ENCODE results near the gene APOL5.
"Not testable (repeated sequence)": the region's sequence is repeated elsewhere in the genome, so short reads cannot be mapped to it uniquely, and the experiment has no call there.

Gene APOL5

GRCh38 chr22:35711336-35711735, 6.3 kb upstream of the APOL5 start:
- DNase-seq (ENCODE audit: low spot score) = no peak

GRCh38 chr22:35712672-35713071, 5.0 kb upstream of the APOL5 start:
- DNase-seq (ENCODE audit: low spot score) = no peak

DNA sequence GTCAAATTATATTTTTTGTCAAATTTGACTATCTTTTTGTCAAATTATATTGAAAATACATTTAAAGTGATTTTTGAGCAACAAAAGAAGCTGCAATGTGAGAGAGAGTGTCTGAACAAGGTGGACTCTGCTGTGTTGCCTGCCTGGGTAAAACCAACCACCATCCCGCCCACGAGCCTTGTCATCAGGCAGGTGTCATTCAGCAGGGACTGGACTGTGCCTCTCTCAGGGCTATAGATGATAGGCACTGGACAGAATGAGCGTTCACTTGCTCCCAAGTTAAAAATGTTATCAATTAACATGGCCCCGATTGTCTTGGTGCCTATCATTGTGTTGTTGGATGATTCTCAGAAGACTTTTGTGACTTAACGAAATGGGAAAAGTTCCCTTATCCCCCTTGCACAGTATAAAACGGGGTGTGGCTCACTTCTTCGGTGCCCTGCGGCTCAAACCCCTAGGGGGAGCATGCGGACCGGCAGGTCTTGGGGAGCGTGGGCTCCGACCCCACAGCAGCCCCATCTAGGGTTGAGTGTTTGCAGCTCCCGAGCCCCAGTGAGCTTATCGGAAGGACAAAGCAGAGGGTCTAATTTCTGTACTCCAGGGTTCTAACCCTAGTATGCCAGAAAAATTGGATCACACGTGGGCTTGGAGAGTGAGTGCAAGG, 1.7 kb downstream of the APOL5 start:
- DNase-seq (ENCODE audit: low spot score) = no peak

GRCh38 chr22:35721960-35722359, 4.3 kb downstream of the APOL5 start:
- no peak for DNase-seq (ENCODE audit: low spot score)

- no peak for DNase-seq (ENCODE audit: low spot score)
These were observed 7.8 kb downstream of the APOL5 start for GRCh38 chr22:35725521-35725920.

DNA sequence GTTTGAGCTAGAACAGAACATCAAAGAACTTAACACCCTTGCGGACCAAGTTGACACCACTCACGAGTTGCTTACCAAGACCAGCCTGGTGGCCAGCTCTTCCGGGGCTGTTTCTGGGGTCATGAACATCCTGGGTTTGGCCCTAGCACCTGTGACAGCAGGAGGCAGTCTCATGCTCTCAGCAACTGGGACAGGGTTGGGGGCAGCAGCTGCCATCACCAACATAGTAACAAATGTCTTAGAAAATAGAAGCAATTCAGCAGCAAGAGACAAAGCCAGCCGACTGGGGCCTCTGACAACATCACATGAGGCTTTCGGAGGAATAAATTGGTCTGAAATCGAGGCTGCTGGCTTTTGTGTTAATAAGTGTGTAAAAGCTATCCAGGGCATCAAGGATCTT, 8.7 kb downstream of the APOL5 start:
- no peak for DNase-seq (ENCODE audit: low spot score)

- DNase-seq (ENCODE audit: low spot score) = no peak
These were observed 9.3 kb downstream of the APOL5 start for GRCh38 chr22:35726933-35727332.

- no peak for DNase-seq (ENCODE audit: low spot score)
These were observed 9.8 kb downstream of the APOL5 start for GRCh38 chr22:35727436-35727835.

- no peak for DNase-seq (ENCODE audit: low spot score)
These were observed 11.1 kb downstream of the APOL5 start for GRCh38 chr22:35728639-35729308.

- no peak for DNase-seq (ENCODE audit: low spot score)
These were observed 11.6 kb downstream of the APOL5 start for GRCh38 chr22:35729309-35729698.

DNA sequence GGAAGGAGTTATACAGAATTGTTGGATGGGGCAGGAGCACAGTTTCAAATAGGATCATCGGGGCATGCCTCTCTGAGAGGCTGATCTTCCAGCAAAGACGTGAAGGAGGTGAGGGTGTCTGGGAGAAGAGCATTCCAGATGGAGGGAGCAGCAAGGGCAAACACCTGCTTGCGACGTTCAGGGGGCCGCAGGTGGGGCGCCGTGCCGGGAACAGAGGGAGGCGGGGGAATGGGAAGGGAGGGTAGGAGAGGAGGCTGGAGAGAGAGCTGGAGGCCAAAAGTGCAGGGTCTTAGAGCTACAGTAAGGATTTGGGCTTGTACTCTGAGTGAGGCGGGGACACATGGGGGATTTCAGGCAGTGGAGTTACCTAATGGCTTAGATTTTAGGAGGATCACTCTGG, 13.6 kb downstream of the APOL5 start:
- DNase-seq (ENCODE audit: low spot score) = no peak

DNA sequence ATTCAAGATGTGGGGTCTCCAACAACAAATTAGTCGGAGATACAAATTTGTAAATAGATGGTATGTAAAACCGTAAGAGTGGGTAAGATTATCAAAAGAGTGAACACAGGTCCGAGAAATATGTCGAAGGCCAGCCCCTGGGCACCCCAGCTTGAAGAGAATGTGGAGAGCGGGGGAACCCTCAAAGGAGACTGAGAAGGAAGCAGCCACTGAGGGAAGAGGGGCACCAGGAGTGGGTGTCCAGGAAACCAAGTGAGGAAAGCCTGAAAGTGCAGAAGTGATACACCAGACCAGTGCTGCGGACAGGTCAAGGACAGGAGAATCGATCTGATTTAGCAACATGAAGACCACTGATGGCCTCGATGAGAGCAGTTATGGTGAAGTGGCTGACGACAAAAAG, 14.4 kb downstream of the APOL5 start:
- DNase-seq (ENCODE audit: low spot score) = no peak

DNA sequence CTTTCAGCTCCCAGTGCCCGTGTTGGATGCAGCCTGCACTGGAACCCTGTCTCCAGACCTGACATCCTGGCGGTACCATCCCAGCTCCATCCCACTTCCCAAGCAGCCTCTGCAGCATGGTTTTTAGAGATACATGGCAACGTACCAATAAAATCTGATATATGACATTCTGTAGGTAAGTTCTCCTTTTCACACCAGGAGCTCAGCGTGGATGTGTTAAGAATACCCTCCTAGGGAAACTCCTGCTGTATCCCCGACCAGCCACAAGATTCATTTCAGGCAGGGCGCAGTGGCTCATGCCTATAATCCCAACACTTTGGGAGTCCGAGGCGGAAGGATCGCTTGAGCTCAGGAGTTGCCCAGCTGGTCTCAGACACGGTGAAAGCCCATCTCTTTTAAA, 15.4 kb downstream of the APOL5 start:
- no peak for DNase-seq (ENCODE audit: low spot score)

DNA sequence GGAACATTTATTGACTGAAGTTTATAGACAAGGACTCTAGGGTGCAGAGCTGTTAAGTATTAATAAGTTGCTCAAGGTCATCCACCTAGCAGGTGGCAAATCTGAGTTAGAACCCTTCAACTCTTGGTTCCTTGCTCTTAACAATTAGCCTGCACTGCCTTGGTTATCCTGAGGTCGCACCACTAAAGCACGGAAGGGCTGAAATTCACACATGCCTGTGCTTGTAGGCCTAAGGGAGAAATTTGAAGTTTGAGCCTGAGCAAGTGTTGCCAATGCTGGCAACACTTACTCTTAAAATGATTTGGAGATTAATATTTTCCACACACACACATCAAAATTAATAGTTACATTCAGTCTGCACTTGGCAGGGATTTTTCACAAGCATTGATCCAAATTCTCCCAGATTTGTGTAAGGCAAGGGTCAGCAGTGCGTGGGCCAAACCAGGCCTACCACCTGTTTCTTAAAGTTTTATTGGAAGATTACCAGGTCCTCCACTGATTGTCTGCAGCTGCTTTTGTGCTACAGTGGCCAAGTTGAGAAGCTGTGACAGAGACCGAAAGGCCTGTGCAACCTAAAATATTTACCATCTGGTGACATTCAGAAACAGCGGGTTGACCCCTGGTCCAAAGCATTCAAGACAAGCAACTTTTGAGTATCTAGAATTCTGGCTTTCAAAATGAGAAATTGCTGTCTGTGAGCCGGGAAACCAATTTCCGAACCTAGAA, 16.3 kb downstream of the APOL5 start:
- DNase-seq (ENCODE audit: low spot score) = no peak

GRCh38 chr22:35734517-35734827, 16.8 kb downstream of the APOL5 start:
- no peak for DNase-seq (ENCODE audit: low spot score)

DNA sequence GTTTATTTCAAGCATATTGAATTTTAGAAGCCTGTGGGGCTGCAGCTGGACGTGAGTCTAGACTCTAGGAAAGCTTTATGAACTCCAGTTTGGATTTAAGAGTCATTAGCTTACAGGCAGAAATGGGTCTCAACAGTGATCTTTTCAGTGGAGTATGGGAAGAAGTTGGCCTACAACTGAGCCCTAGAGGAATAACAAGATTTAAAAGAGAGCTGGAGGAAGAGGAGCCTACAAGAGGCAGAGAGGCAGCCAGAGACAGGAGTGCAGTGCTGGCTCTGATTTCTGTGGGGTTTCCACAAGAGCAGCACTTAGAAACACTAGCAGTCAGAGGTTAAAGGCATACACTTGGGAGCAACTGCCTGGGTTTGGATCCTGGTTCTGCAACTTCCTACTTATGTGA, 17.9 kb downstream of the APOL5 start:
- no peak for DNase-seq (ENCODE audit: low spot score)

DNA sequence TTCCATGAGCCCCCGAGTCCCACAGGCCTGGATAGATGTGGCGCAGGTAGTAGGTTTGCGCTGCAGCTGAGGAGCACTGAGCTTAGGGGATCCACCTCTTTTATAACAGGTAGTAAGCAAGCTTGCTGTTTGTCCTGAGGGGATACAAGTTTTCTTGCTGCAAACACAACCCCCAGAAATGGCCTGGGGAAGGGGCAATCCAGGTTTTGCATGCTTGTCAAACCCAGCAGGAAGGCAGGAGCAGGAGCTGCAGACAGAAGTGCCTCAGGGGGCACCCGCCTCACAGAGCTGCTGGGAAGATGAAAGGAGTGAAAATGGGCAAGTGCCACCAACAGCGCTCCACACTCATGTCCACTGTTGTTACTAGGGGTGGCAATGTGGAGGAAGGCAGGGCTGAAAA, 18.5 kb downstream of the APOL5 start:
- DNase-seq (ENCODE audit: low spot score) = no peak

- no peak for DNase-seq (ENCODE audit: low spot score)
These were observed 19.0 kb downstream of the APOL5 start for GRCh38 chr22:35736701-35737100.

- not testable (repeated sequence) for DNase-seq (ENCODE audit: low spot score)
These were observed 20.2 kb downstream of the APOL5 start for GRCh38 chr22:35737886-35738285.

GRCh38 chr22:35739076-35739930, 21.6 kb downstream of the APOL5 start:
- DNase-seq (ENCODE audit: low spot score) = no peak

DNA sequence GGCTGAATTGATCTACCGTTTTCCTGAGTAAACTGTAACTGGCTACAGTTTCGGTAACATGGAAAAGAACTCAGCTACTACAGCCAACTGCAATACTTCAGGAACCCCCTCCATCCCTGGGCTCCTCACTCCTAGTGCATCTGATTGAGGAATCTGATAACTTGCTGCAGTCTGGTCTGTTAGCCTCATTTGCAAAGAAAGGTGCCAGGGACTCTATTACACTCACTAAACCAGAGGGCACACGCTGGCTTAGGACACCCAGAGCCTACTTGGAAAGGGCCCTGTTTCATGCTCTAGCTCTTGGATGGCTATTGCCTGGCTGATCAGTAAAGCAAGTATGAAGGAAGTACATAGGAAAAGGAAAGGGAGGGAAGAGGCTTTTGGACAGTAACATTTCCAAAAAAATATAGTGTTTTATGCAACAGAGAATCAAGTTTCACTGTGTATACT, 22.3 kb downstream of the APOL5 start:
- DNase-seq (ENCODE audit: low spot score) = no peak

DNA sequence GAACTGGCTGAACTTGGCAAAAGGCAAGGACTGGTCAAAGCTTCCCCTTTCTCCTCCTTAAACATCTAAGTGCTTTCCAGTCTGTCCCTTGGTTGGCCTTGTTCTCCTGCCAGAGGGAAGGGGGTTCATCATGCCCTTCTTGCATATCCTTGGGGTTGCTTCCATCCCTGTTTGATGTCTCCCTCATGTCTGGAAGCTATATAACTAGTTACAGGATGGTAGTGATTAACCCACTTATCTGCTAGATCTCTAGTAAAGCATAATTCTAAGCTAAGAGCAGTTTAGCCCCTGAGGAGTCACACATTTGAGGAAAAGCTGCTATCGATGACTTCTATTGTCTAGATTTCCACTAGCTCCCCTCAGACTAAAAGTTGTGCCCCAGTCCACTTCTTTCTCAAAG, 22.9 kb downstream of the APOL5 start:
- DNase-seq (ENCODE audit: low spot score) = no peak
